AG09309 (cell line): ENCODE data around the gene SIVA1.

Experiments used
- DNase-seq: peaks from one replicate; pipeline ENCODE4 v3.0.0-alpha.2; 2010; ENCODE audit warnings: low read depth
- H3K4me3 ChIP-seq: 2 replicates; pipeline ENCODE4 v1.5.1; 2011; ENCODE audit warnings: mild to moderate bottlenecking, low read depth, low read length, moderate library complexity; ENCODE audit not compliant: control insufficient read depth
- CTCF ChIP-seq: IDR thresholded peaks from 2 replicates; pipeline ENCODE4 v1.5.1; 2011; ENCODE audit warnings: mild to moderate bottlenecking, low read depth, low read length, inconsistent platforms; ENCODE audit not compliant: insufficient read depth, control insufficient read depth; ENCODE audit errors: missing control alignments

The SIVA1 gene

DNA sequence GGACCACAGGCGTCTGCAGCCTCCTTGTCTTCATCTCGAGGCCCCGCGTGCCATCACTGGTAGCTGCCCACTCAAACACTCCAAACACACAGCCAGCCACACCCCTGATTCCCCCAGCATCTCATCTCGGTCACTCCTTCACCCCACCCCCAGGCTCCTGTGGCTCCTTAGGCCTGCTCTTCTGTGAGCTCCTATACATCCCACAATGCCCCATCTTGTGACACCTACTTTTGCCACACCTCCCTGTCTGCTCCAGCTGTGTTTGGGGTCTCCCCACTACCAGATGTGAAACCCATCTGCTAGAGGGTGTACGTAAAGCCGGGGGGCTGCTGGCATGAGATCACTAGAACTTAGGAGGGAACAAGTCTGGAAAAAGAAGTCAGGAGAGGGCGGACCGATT, 38.5 kb downstream of the SIVA1 start:
- DNase-seq: no peak
- H3K4me3 ChIP-seq: no peak overlapping the region
- no peak for TF ChIP-seq CTCF

- no peak for DNase-seq
- TF ChIP-seq CTCF: no peak
- H3K4me3 ChIP-seq: no peak overlapping the region
Observed at GRCh38 chr14:104792101-104792884, 39.3 kb downstream of the SIVA1 start.

DNA sequence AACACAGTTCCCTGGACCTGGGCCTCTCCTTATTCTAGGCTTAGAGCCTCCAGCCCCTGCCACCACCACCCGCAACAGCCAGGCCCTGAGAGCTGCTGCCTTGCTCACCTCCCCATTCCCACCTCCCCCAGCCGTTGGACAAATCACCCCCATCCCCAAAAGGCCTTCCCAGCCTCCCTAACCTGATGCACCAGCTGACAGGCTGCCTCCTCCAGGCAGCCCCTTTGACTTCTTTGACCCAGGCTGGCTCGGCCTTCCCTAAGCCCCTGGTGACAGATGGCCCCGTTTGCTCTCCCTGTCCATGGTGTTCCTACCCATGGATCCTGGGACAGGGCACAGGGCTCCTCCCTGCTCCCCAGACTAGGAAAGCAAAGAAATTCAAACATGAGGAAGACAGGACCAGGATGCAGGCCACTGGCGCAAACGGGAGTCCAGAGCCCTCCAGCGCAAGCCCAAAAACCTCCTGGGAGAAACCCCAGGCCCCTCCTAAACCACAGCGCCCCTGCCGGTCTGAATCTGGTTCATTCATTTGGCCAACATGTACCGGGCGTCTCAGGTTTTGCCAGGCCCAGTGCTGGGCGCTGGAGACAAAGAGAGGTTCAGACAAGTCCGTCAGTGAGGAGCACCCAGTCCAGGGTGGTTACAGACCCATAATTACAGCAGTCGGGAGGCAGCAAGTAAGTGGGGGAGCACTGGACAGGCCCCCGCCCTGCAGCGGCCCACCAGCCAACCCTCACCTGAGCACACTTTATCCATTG, 40.2 kb downstream of the SIVA1 start:
- TF ChIP-seq CTCF: no peak
- H3K4me3 ChIP-seq: no peak overlapping the region
- DNase-seq: no peak

DNA sequence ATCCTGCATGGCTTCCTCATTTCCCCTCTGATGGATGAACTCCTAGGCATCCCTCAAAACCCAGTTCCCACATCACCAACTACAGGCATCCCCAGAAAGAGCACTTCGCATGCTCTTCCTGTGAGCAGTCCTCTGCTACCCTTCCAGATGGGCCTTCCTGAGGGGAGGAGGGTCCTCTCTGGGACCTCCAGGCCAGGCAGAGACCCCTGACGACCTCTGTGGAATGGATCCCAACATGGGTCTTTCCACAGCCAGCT, 40.7 kb downstream of the SIVA1 start:
- H3K4me3 ChIP-seq: peak overlapping the region; percentile 72
- no peak for DNase-seq
- TF ChIP-seq CTCF: no peak

GRCh38 chr14:104794099-104794498, 41.2 kb downstream of the SIVA1 start:
- DNase-seq: no peak
- no peak for TF ChIP-seq CTCF

DNA sequence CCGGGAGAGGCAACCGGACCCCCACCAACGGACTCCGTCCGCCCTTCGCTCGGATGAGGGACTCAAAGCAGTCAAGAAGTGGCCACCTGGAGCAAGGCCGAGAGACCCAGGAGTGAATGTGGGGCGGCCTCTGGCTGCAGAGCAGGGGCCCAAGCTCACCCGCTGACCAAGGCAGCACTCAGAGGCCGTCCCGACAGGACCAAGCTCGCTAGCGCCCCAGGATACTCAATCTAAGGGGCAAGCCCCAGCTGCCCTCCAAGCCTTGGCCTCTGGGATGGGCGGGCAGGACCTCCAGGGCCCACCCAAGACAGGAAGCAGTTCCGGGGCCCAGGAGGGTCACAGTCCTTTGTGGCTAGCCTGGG, 41.7 kb downstream of the SIVA1 start:
- TF ChIP-seq CTCF: no peak
- DNase-seq: no peak
- peak overlapping the region; percentile 72 for H3K4me3 ChIP-seq

More at GRCh38 chr14:104794099-104794498, 41.2 kb downstream of the SIVA1 start:
- H3K4me3 ChIP-seq: peak overlapping the region; percentile 72
